ENCODE data around the gene INSIG2. TPM values are rescaled to one million over a fixed set of nuclear protein-coding genes. Genes with fewer than 3 reads are reported as not detected.

INSIG2 gene
- total and polyA plus RNA-seq, 2 of the 4 experiments (the other 2 are of a cell fraction): 9.1 to 11.7 TPM

- Histone ChIP-seq H3K4me2 (ENCODE audit: low read depth, low read length) (no peak overlapping the region), H2AK5ac (ENCODE audit: low read depth, low read length) (no peak overlapping the region), H2AK9ac (replicated peaks; ENCODE audit: low read depth, low read length, poor library complexity) (no peak overlapping the region), H3K79me1 (ENCODE audit: low read depth in 1 of 2, low read length in 2 of 2) (no peaks in the 10 kb centered on the region), H3K27ac (ENCODE audit: insufficient read depth, low read length) (no peak overlapping the region), H4K20me1 (ENCODE audit: insufficient read depth, low read length) (no peaks in the 10 kb centered on the region), H3K18ac (ENCODE audit: low read depth, low read length) (no peak overlapping the region), H3K4ac (ENCODE audit: low read depth, low read length) (no peak overlapping the region), H3K4me3 (ENCODE audit: insufficient read depth, low read depth, low read length) (no peak overlapping the region), H3K27me3 (ENCODE audit: control insufficient read depth, insufficient read depth, low read length) (no peaks in the 10 kb centered on the region; the same call in 1 of the 2 replicates), H3K4me1 (ENCODE audit: control insufficient read depth, insufficient read depth, low read length) (no peaks in the 10 kb centered on the region), H3K56ac (ENCODE audit: extremely low read depth, insufficient read depth, low read length) (no peak overlapping the region), H3K9me3 (ENCODE audit: control insufficient read depth, insufficient read depth, low read length) (no peaks in the 10 kb centered on the region), H3K9ac (ENCODE audit: low read depth, low read length) (no peak overlapping the region), H4K5ac (ENCODE audit: low read depth, low read length) (no peak overlapping the region), H2AFZ (replicated peaks; ENCODE audit: low read length, poor library complexity) (no peak overlapping the region), H2BK20ac (ENCODE audit: low read depth, low read length) (no peak overlapping the region), H4K91ac (ENCODE audit: insufficient read depth, low read depth, low read length) (no peak overlapping the region), H3K14ac (replicated peaks; ENCODE audit: low read depth, low read length) (no peak overlapping the region), H3K23ac (ENCODE audit: low read depth, low read length) (no peak overlapping the region), H2BK120ac (ENCODE audit: low read depth, low read length) (no peak overlapping the region), H2BK15ac (ENCODE audit: low read depth, low read length) (no peak overlapping the region), H3K9me1 (ENCODE audit: insufficient read depth, low read length) (no peaks in the 10 kb centered on the region), H3K36me3 (ENCODE audit: control insufficient read depth, insufficient read depth, low read length) (no peaks in the 10 kb centered on the region), H4K8ac (ENCODE audit: low read depth in 2 of 2, low read length in 2 of 2) (no peak overlapping the region), H2BK5ac (ENCODE audit: low read depth, low read length, poor library complexity, severe bottlenecking) (no peak overlapping the region)
- CTCF ChIA-PET: no interaction called here
- in situ Hi-C loops (cut with MboI; ENCODE audit: low sequenced_read_pairs): no loop called here
- no TSS peak for BruUV-seq (replicated peaks)
- POLR2A ChIA-PET (ENCODE audit: unreplicated experiment): no interaction called here
- WGBS, 2 experiments (ENCODE audit: extremely low coverage in 2 of 2, insufficient read length in 1 of 2): no CpG with 5 or more reads among the region's 4 CpGs
- DNase-seq (no peak), ATAC-seq (ENCODE audit: low read depth) (no peak)
- no peak for TF ChIP-seq ELK1 (IDR thresholded peaks at IDR 0.05; ENCODE audit: borderline replicate concordance, low read depth, low read length)
- no peak for TF ChIP-seq BHLHE40 (IDR thresholded peaks at IDR 0.05; ENCODE audit: low read depth, low read length)
- no peak for TF ChIP-seq RAD21 (IDR thresholded peaks at IDR 0.05; ENCODE audit: low read length)
- no peak for TF ChIP-seq CTCF (conservative IDR thresholded peaks at IDR 0.05; ENCODE audit: low read depth, low read length)
- no peak for TF ChIP-seq POLR2A (IDR thresholded peaks at IDR 0.05; ENCODE audit: low read depth, low read length)
- TF ChIP-seq SMC3 (IDR thresholded peaks at IDR 0.05; ENCODE audit: low read depth, low read length): no peak
- TF ChIP-seq USF2 (IDR thresholded peaks at IDR 0.05; ENCODE audit: low read depth, low read length): no peak
- TF ChIP-seq NFE2L2 (IDR thresholded peaks at IDR 0.05; ENCODE audit: low read depth, low read length): no peak
- TF ChIP-seq RFX5 (IDR thresholded peaks at IDR 0.05; ENCODE audit: low read depth, low read length): no peak
- no peak for TF ChIP-seq RCOR1 (IDR thresholded peaks at IDR 0.05; ENCODE audit: insufficient replicate concordance, low read length)
- TF ChIP-seq MAZ (IDR thresholded peaks at IDR 0.05; ENCODE audit: borderline replicate concordance, low read depth, low read length): no peak
- no peak for TF ChIP-seq CEBPB (IDR thresholded peaks at IDR 0.05; ENCODE audit: low read depth, low read length)
- intact Hi-C loops (cut with micrococcal nuclease): no loop called here
- dilution Hi-C loops (cut with HindIII; ENCODE audit: low sequenced_read_pairs, unreplicated experiment): no loop called here
Measured at GRCh38 chr2:118153433-118153832, 65.2 kb downstream of the INSIG2 start.
